Measurements from ENCODE around the gene GNG11. TPM values are rescaled to one million over a fixed set of nuclear protein-coding genes. Genes with fewer than 3 reads are reported as not detected.

Gene GNG11
- total and polyA plus RNA-seq, 9 donors, result 27.8 to 39.3 (median 31.5) TPM

GRCh38 chr7:93964262-93964661 lies 42.7 kb downstream of the GNG11 start:
- Histone ChIP-seq H3K27me3 (ENCODE audit: control insufficient read depth, insufficient read depth, low read length) (no peaks in the 10 kb centered on the region), H3K36me3 (ENCODE audit: control insufficient read depth, insufficient read depth, low read length) (no peaks in the 10 kb centered on the region), H3K27ac (ENCODE audit: low read length) (no peak overlapping the region), H3K4me1 (ENCODE audit: control insufficient read depth, insufficient read depth, low read length) (no peaks in the 10 kb centered on the region), H3K9me3 (replicated peaks; ENCODE audit: control insufficient read depth, low read depth, low read length) (no peaks in the 10 kb centered on the region), H3K4me3 (ENCODE audit: low read length) (no peak overlapping the region)
- no peak for DNase-seq
- WGBS (ENCODE audit: insufficient coverage), result no CpG with 5 or more reads among the region's 5 CpGs

GRCh38 chr7:93964813-93965212 lies 43.3 kb downstream of the GNG11 start:
- Histone ChIP-seq H3K4me1 (ENCODE audit: control insufficient read depth, insufficient read depth, low read length) (no peaks in the 10 kb centered on the region), H3K9me3 (replicated peaks; ENCODE audit: control insufficient read depth, low read depth, low read length) (no peaks in the 10 kb centered on the region), H3K27ac (ENCODE audit: low read length) (no peak overlapping the region), H3K4me3 (ENCODE audit: low read length) (no peak overlapping the region), H3K27me3 (ENCODE audit: control insufficient read depth, insufficient read depth, low read length) (no peaks in the 10 kb centered on the region), H3K36me3 (ENCODE audit: control insufficient read depth, insufficient read depth, low read length) (no peaks in the 10 kb centered on the region)
- DNase-seq, result no peak
- WGBS (ENCODE audit: insufficient coverage), result no CpG with 5 or more reads among the region's 3 CpGs

GRCh38 chr7:93968911-93969620 lies 47.5 kb downstream of the GNG11 start:
- Histone ChIP-seq H3K4me3 (ENCODE audit: low read length) (no peak overlapping the region), H3K36me3 (ENCODE audit: control insufficient read depth, insufficient read depth, low read length) (no peaks in the 10 kb centered on the region), H3K27ac (ENCODE audit: low read length) (no peak overlapping the region), H3K27me3 (ENCODE audit: control insufficient read depth, insufficient read depth, low read length) (no peaks in the 10 kb centered on the region), H3K9me3 (replicated peaks; ENCODE audit: control insufficient read depth, low read depth, low read length) (no peaks in the 10 kb centered on the region), H3K4me1 (ENCODE audit: control insufficient read depth, insufficient read depth, low read length) (no peaks in the 10 kb centered on the region)
- peak; percentile 16 for DNase-seq
- WGBS (ENCODE audit: insufficient coverage), result 67% methylated on average over 1 of the region's 2 CpGs

- Histone ChIP-seq H3K27me3 (ENCODE audit: control insufficient read depth, insufficient read depth, low read length) (no peaks in the 10 kb centered on the region), H3K9me3 (replicated peaks; ENCODE audit: control insufficient read depth, low read depth, low read length) (no peaks in the 10 kb centered on the region), H3K4me1 (ENCODE audit: control insufficient read depth, insufficient read depth, low read length) (no peaks in the 10 kb centered on the region), H3K4me3 (ENCODE audit: low read length) (no peak overlapping the region), H3K36me3 (ENCODE audit: control insufficient read depth, insufficient read depth, low read length) (no peaks in the 10 kb centered on the region), H3K27ac (ENCODE audit: low read length) (no peak overlapping the region)
- DNase-seq, result peak; percentile 48
- no CpG with 5 or more reads among the region's 6 CpGs for WGBS (ENCODE audit: insufficient coverage)
Observed at GRCh38 chr7:93972029-93972725, 50.6 kb downstream of the GNG11 start.

GRCh38 chr7:93973134-93973533 lies 51.6 kb downstream of the GNG11 start:
- no peaks in the 10 kb centered on the region for H3K27me3 ChIP-seq (ENCODE audit: control insufficient read depth, insufficient read depth, low read length)
- no peak overlapping the region for H3K27ac ChIP-seq (ENCODE audit: low read length)
- no peaks in the 10 kb centered on the region for H3K4me1 ChIP-seq (ENCODE audit: control insufficient read depth, insufficient read depth, low read length)
- no peaks in the 10 kb centered on the region for H3K36me3 ChIP-seq (ENCODE audit: control insufficient read depth, insufficient read depth, low read length)
- WGBS (ENCODE audit: insufficient coverage), result no CpG with 5 or more reads among the region's 1 CpG
- no peaks in the 10 kb centered on the region for H3K9me3 ChIP-seq (replicated peaks; ENCODE audit: control insufficient read depth, low read depth, low read length)
- H3K4me3 ChIP-seq (ENCODE audit: low read length), result no peak overlapping the region
- DNase-seq, result no peak

GRCh38 chr7:93977211-93977950 lies 55.8 kb downstream of the GNG11 start:
- 52% methylated on average over 5 of the region's 7 CpGs for WGBS (ENCODE audit: insufficient coverage)
- Histone ChIP-seq H3K27ac (ENCODE audit: low read length) (no peak overlapping the region), H3K4me3 (ENCODE audit: low read length) (no peak overlapping the region), H3K27me3 (ENCODE audit: control insufficient read depth, insufficient read depth, low read length) (no peaks in the 10 kb centered on the region), H3K36me3 (ENCODE audit: control insufficient read depth, insufficient read depth, low read length) (no peaks in the 10 kb centered on the region), H3K9me3 (replicated peaks; ENCODE audit: control insufficient read depth, low read depth, low read length) (no peaks in the 10 kb centered on the region), H3K4me1 (ENCODE audit: control insufficient read depth, insufficient read depth, low read length) (no peaks in the 10 kb centered on the region)
- DNase-seq, result peak; percentile 13

Other genes with a start within 250 kb of the GNG11 start
- 3.9 TPM for gene TFPI2, start 31.0 kb upstream of the GNG11 start, total RNA-seq
- gene TFPI2, start 31.0 kb upstream of the GNG11 start, polyA plus RNA-seq (ENCODE audit: insufficient read depth in 1 of 8, insufficient read length in 8 of 8, low replicate concordance in 1 of 8), result 1 to 10 TPM; 1.5 to 4.9 (median 3.0) TPM
- not detected for gene GNGT1, start 15.2 kb upstream of the GNG11 start, total RNA-seq
- gene GNGT1, start 15.2 kb upstream of the GNG11 start, polyA plus RNA-seq (ENCODE audit: insufficient read depth in 1 of 8, insufficient read length in 8 of 8, low replicate concordance in 1 of 8), result not detected
- 29.1 TPM for gene BET1, start 82.6 kb downstream of the GNG11 start, total RNA-seq
- 10 to 100 TPM; 22.5 to 32.9 (median 24.7) TPM for gene BET1, start 82.6 kb downstream of the GNG11 start, polyA plus RNA-seq (ENCODE audit: insufficient read depth in 1 of 8, insufficient read length in 8 of 8, low replicate concordance in 1 of 8)